NT2/D1 (cell line): ENCODE measurements around the gene CROCC2.

Experiments
- SUZ12 ChIP-seq: IDR thresholded peaks from 2 replicates; pipeline ENCODE4 v1.6.1; 2011; ENCODE audit not compliant: insufficient read length, insufficient read depth; ENCODE audit errors: extremely low read depth
- YY1 ChIP-seq: IDR thresholded peaks from 2 replicates; pipeline ENCODE4 v1.6.1; 2011; ENCODE audit not compliant: insufficient read length, insufficient read depth

DNA sequence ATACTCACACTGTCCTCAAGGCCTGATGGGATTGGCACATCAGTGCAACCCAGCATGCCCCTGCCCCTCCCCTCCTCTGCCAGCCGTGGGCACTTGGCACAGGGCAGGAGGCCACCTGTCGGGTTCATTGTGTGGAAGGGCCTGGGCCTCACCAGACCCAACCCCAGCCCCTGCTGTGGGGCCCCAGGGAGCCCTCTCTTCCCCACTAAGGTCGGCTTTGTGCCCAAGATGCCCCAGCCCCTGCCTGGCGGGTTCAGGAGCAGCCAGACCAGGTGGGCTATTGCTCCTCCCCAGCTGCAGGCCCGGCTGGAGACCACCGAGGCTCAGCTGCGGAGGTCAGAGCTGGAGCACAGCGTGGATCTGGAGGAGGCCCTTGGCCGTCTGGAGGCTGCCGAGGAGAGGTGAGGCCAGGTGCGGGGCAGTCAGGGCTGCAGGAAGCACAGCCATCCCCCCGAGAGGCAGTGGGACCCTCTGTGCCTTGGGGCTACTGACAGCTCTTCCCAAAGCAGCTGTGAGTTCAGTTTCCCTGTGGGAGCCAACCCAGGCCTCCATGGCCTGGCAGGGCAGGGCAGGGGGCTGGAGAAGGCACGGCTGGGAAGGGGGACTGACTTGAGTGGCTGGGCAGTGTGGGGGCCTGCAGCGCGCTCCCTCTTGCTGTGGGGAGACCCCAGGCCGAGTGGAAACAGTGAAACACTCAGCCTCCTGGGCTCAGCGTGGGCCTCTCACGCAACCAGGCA, 16.3 kb downstream of the CROCC2 start:
- TF ChIP-seq SUZ12 (no peak), YY1 (no peak)
